Neutrophil (primary cell): ENCODE data around the gene SMARCA2.

ENCODE experiments used
- H3K27ac ChIP-seq: fragments of 200-600 bp; sonication (generic); 2 replicates; pipeline ENCODE4 v1.5.1; 2016; ENCODE audit warnings: mild to moderate bottlenecking, moderate library complexity
- H3K27me3 ChIP-seq: fragments of 200-600 bp; sonication (generic); 2 replicates; pipeline ENCODE4 v1.6.0; 2016; ENCODE audit warnings: mild to moderate bottlenecking
- H3K36me3 ChIP-seq: fragments of 200-600 bp; sonication (generic); 2 replicates; pipeline ENCODE4 v1.5.1; 2017
- H3K4me1 ChIP-seq, 2 experiments: fragments of 200-600 bp in 1 of 2; sonication (generic) in 1 of 2; 1 replicate in 1 of 2; 2 replicates in 1 of 2; pipeline versions ENCODE4 v1.5.1 to v1.6.1; 2013 to 2016; ENCODE audit warnings: low read depth in 1 of 2, low read length in 1 of 2, mild to moderate bottlenecking in 1 of 2, moderate library complexity in 1 of 2; ENCODE audit not compliant: control insufficient read depth in 1 of 2, insufficient read depth in 1 of 2
- H3K4me3 ChIP-seq, 2 experiments: fragments of 200-600 bp in 1 of 2; sonication (generic) in 1 of 2; 1 replicate in 1 of 2; 2 replicates in 1 of 2; pipeline ENCODE4 v1.5.1; 2013 to 2016; ENCODE audit warnings: low read depth in 1 of 2, low read length in 1 of 2, mild to moderate bottlenecking in 1 of 2, moderate library complexity in 1 of 2
- H3K9me3 ChIP-seq: fragments of 200-600 bp; sonication (generic); 2 replicates; pipeline ENCODE4 v1.5.1; 2016
- CTCF ChIP-seq: fragments of 200-600 bp; sonication (generic); IDR thresholded peaks from 2 replicates; pipeline ENCODE4 v1.5.1; 2016; ENCODE audit warnings: antibody characterized with exemption

The SMARCA2 gene

GRCh38 chr9:2023532-2023931 lies 8.4 kb downstream of the SMARCA2 start:
- no peak overlapping the region for H3K4me3 ChIP-seq
- TF ChIP-seq CTCF: no peak
- H3K36me3 ChIP-seq: no peaks in the 10 kb centered on the region
- H3K9me3 ChIP-seq: no peaks in the 10 kb centered on the region
- H3K27ac ChIP-seq: peak overlapping the region; percentile 46
- H3K4me1 ChIP-seq: peaks cover 58 to 61% of the 10 kb centered on the region in 2 experiments
- no peaks in the 10 kb centered on the region for H3K27me3 ChIP-seq

GRCh38 chr9:2024888-2025782 lies 10.0 kb downstream of the SMARCA2 start:
- no peaks in the 10 kb centered on the region for H3K27me3 ChIP-seq
- H3K4me3 ChIP-seq: no peak overlapping the region
- H3K4me1 ChIP-seq: peaks cover 43 to 53% of the 10 kb centered on the region in 2 experiments
- peak overlapping the region; percentile 76 for H3K27ac ChIP-seq
- no peak for TF ChIP-seq CTCF
- no peaks in the 10 kb centered on the region for H3K9me3 ChIP-seq
- H3K36me3 ChIP-seq: peaks cover 6% of the 10 kb centered on the region

GRCh38 chr9:2026220-2026997 lies 11.3 kb downstream of the SMARCA2 start:
- TF ChIP-seq CTCF: no peak
- H3K4me3 ChIP-seq: no peak overlapping the region

GRCh38 chr9:2027543-2028160 lies 12.5 kb downstream of the SMARCA2 start:
- Histone ChIP-seq H3K27me3 (no peaks in the 10 kb centered on the region), H3K36me3 (peaks cover 10% of the 10 kb centered on the region), H3K4me3 (no peak overlapping the region), H3K27ac (peak overlapping the region; percentile 26), H3K4me1 (peaks cover 43 to 50% of the 10 kb centered on the region in 2 experiments), H3K9me3 (no peaks in the 10 kb centered on the region)
- TF ChIP-seq CTCF: no peak

More at GRCh38 chr9:2026220-2026997, 11.3 kb downstream of the SMARCA2 start:
- peaks cover 43 to 52% of the 10 kb centered on the region in 2 experiments for H3K4me1 ChIP-seq
- no peaks in the 10 kb centered on the region for H3K27me3 ChIP-seq
- no peaks in the 10 kb centered on the region for H3K9me3 ChIP-seq
- H3K27ac ChIP-seq: peak overlapping the region; percentile 76
- peaks cover 6% of the 10 kb centered on the region for H3K36me3 ChIP-seq

GRCh38 chr9:2028888-2029287 lies 13.7 kb downstream of the SMARCA2 start:
- Histone ChIP-seq H3K27ac (no peak overlapping the region), H3K9me3 (no peaks in the 10 kb centered on the region), H3K36me3 (peaks cover 22% of the 10 kb centered on the region), H3K4me1 (peaks cover 33 to 39% of the 10 kb centered on the region in 2 experiments), H3K27me3 (no peaks in the 10 kb centered on the region), H3K4me3 (no peak overlapping the region)
- no peak for TF ChIP-seq CTCF
